Skeletal muscle satellite cell (primary cell): ENCODE results near the gene PPP3R1.

Experiments
- H3K27me3 ChIP-seq: 2 replicates; pipeline ENCODE4 v1.7.0; 2013; ENCODE audit warnings: low read length; ENCODE audit not compliant: control insufficient read depth, insufficient read depth
- H3K36me3 ChIP-seq: 2 replicates; pipeline ENCODE4 v1.7.0; 2013; ENCODE audit warnings: mild to moderate bottlenecking, control low read depth, low read length; ENCODE audit not compliant: insufficient read depth
- H3K4me1 ChIP-seq: 2 replicates; pipeline ENCODE4 v1.7.0; 2013; ENCODE audit warnings: low read length; ENCODE audit not compliant: control insufficient read depth, insufficient read depth
- H3K4me2 ChIP-seq: 2 replicates; pipeline ENCODE4 v1.7.0; 2013; ENCODE audit warnings: mild to moderate bottlenecking, low read length
- H3K4me3 ChIP-seq: 2 replicates; pipeline ENCODE4 v1.7.0; 2013; ENCODE audit warnings: low read length
- H3K9ac ChIP-seq: 2 replicates; pipeline ENCODE4 v1.7.0; 2013; ENCODE audit warnings: mild to moderate bottlenecking, low read depth, low read length, moderate library complexity
- H3K9me3 ChIP-seq: replicated peaks from 2 replicates; pipeline ENCODE4 v1.7.0; 2013; ENCODE audit warnings: mild to moderate bottlenecking, control low read depth, low read length

Gene PPP3R1

GRCh38 chr2:68196120-68196716 lies 56.1 kb downstream of the PPP3R1 start:
- Histone ChIP-seq H3K27me3 (no peaks in the 10 kb centered on the region), H3K4me3 (no peak overlapping the region), H3K9ac (no peak overlapping the region), H3K36me3 (no peaks in the 10 kb centered on the region), H3K4me1 (peaks cover 46% of the 10 kb centered on the region), H3K9me3 (no peaks in the 10 kb centered on the region), H3K4me2 (no peak overlapping the region)

GRCh38 chr2:68195096-68195495 lies 57.2 kb downstream of the PPP3R1 start:
- H3K4me3 ChIP-seq, result no peak overlapping the region
- H3K9me3 ChIP-seq, result no peaks in the 10 kb centered on the region
- H3K9ac ChIP-seq, result no peak overlapping the region
- H3K36me3 ChIP-seq, result no peaks in the 10 kb centered on the region
- no peaks in the 10 kb centered on the region for H3K27me3 ChIP-seq
- H3K4me1 ChIP-seq, result peaks cover 54% of the 10 kb centered on the region
- peak overlapping the region; percentile 33 for H3K4me2 ChIP-seq

- peaks cover 54% of the 10 kb centered on the region for H3K4me1 ChIP-seq
- H3K9me3 ChIP-seq, result no peaks in the 10 kb centered on the region
- peak overlapping the region; percentile 28 for H3K4me3 ChIP-seq
- H3K36me3 ChIP-seq, result no peaks in the 10 kb centered on the region
- peak overlapping the region; percentile 67 for H3K4me2 ChIP-seq
- H3K27me3 ChIP-seq, result no peaks in the 10 kb centered on the region
- no peak overlapping the region for H3K9ac ChIP-seq
Observed at GRCh38 chr2:68193787-68194372, 58.5 kb downstream of the PPP3R1 start.

GRCh38 chr2:68193144-68193543 lies 59.2 kb downstream of the PPP3R1 start:
- Histone ChIP-seq H3K4me1 (peaks cover 54% of the 10 kb centered on the region), H3K4me3 (peak overlapping the region; percentile 28), H3K9ac (no peak overlapping the region), H3K9me3 (no peaks in the 10 kb centered on the region), H3K4me2 (peak overlapping the region; percentile 67), H3K27me3 (no peaks in the 10 kb centered on the region), H3K36me3 (no peaks in the 10 kb centered on the region)

GRCh38 chr2:68190991-68191731 lies 61.2 kb downstream of the PPP3R1 start:
- Histone ChIP-seq H3K36me3 (peaks cover 7% of the 10 kb centered on the region), H3K9ac (no peak overlapping the region), H3K4me2 (peak overlapping the region; percentile 13), H3K4me3 (no peak overlapping the region), H3K9me3 (no peaks in the 10 kb centered on the region), H3K27me3 (no peaks in the 10 kb centered on the region), H3K4me1 (peaks cover 49% of the 10 kb centered on the region)

GRCh38 chr2:68189991-68190784 lies 62.1 kb downstream of the PPP3R1 start:
- Histone ChIP-seq H3K4me3 (no peak overlapping the region), H3K36me3 (peaks cover 15% of the 10 kb centered on the region), H3K9ac (no peak overlapping the region), H3K9me3 (no peaks in the 10 kb centered on the region), H3K4me1 (peaks cover 39% of the 10 kb centered on the region), H3K4me2 (no peak overlapping the region), H3K27me3 (no peaks in the 10 kb centered on the region)

GRCh38 chr2:68188831-68189230 lies 63.5 kb downstream of the PPP3R1 start:
- H3K4me1 ChIP-seq, result peaks cover 26% of the 10 kb centered on the region
- no peaks in the 10 kb centered on the region for H3K9me3 ChIP-seq
- H3K36me3 ChIP-seq, result peaks cover 20% of the 10 kb centered on the region
- no peak overlapping the region for H3K9ac ChIP-seq
- H3K4me3 ChIP-seq, result no peak overlapping the region
- no peak overlapping the region for H3K4me2 ChIP-seq
- H3K27me3 ChIP-seq, result no peaks in the 10 kb centered on the region

GRCh38 chr2:68187329-68187728 lies 65.0 kb downstream of the PPP3R1 start:
- Histone ChIP-seq H3K9ac (no peak overlapping the region), H3K27me3 (no peaks in the 10 kb centered on the region), H3K4me1 (peaks cover 13% of the 10 kb centered on the region), H3K4me2 (no peak overlapping the region), H3K9me3 (no peaks in the 10 kb centered on the region), H3K36me3 (peaks cover 27% of the 10 kb centered on the region), H3K4me3 (no peak overlapping the region)

- Histone ChIP-seq H3K9ac (no peak overlapping the region), H3K4me2 (no peak overlapping the region), H3K27me3 (no peaks in the 10 kb centered on the region), H3K4me3 (no peak overlapping the region), H3K36me3 (peaks cover 32% of the 10 kb centered on the region), H3K9me3 (no peaks in the 10 kb centered on the region), H3K4me1 (peaks cover 4% of the 10 kb centered on the region)
Observed at GRCh38 chr2:68185541-68186164, 66.7 kb downstream of the PPP3R1 start.

GRCh38 chr2:68182902-68183301 lies 69.4 kb downstream of the PPP3R1 start:
- Histone ChIP-seq H3K36me3 (peaks cover 48% of the 10 kb centered on the region), H3K9me3 (no peaks in the 10 kb centered on the region), H3K4me2 (no peak overlapping the region)

More at GRCh38 chr2:68182902-68183301, 69.4 kb downstream of the PPP3R1 start:
- Histone ChIP-seq H3K27me3 (no peaks in the 10 kb centered on the region), H3K4me1 (no peaks in the 10 kb centered on the region), H3K9ac (no peak overlapping the region), H3K4me3 (no peak overlapping the region)
